GM12801 (cell line): ENCODE results near the gene USP5.

ENCODE experiments used
- CTCF ChIP-seq: IDR thresholded peaks from one replicate; pipeline ENCODE4 v1.5.1; 2011; ENCODE audit warnings: control low read depth; ENCODE audit not compliant: insufficient read length; ENCODE audit errors: extremely low read depth

Gene USP5

GRCh38 chr12:6863586-6864321 is 11.8 kb downstream of the USP5 start:
- TF ChIP-seq CTCF, result no peak

GRCh38 chr12:6866163-6866919 is 14.4 kb downstream of the USP5 start:
- TF ChIP-seq CTCF, result no peak

- TF ChIP-seq CTCF, result no peak
Observed at GRCh38 chr12:6866920-6867412, 15.0 kb downstream of the USP5 start.

GRCh38 chr12:6867413-6868210 is 15.7 kb downstream of the USP5 start, which contains the start of gene TPI1:
TSS of gene TPI1 (plus strand) at chr12:6867531. CDS start at chr12:6867567, 36 bp downstream.
- no peak for TF ChIP-seq CTCF

- TF ChIP-seq CTCF, result no peak
Observed at GRCh38 chr12:6868211-6869048, 16.5 kb downstream of the USP5 start.

- TF ChIP-seq CTCF, result peak; percentile 63
Observed at GRCh38 chr12:6869049-6870021, 17.4 kb downstream of the USP5 start.
